HepG2 (cell line): ENCODE data around the gene NGFR.

Source experiments
- CREB3 ChIP-seq: sonication (generic); formaldehyde crosslinking; IDR thresholded peaks from 2 replicates; pipeline ENCODE4 v1.5.0; 2020; ENCODE audit warnings: missing genetic modification reagents
- GTF2F1 ChIP-seq: fragments of 150-350 bp; IDR thresholded peaks from 2 replicates; pipeline ENCODE4 v1.6.1; 2014; ENCODE audit warnings: low read length
- NR2F6 ChIP-seq, 2 experiments: IDR thresholded peaks; 2 replicates each; pipeline ENCODE4 v1.6.1; 2016; ENCODE audit warnings: antibody characterized with exemption in 1 of 2, mild to moderate bottlenecking in 1 of 2
- POLR2A ChIP-seq, 2 experiments: IDR thresholded peaks; 2 replicates each; pipeline ENCODE4 v1.6.1; 2011; ENCODE audit warnings: low read depth in 2 of 2, low read length in 2 of 2, mild to moderate bottlenecking in 1 of 2, moderate library complexity in 1 of 2; ENCODE audit not compliant: insufficient read depth in 1 of 2
- SNAPC5 ChIP-seq: sonication (generic); formaldehyde crosslinking; IDR thresholded peaks from 2 replicates; pipeline ENCODE4 v1.8.1; 2023; ENCODE audit warnings: mild to moderate bottlenecking, missing genetic modification reagents, borderline replicate concordance
- SP1 ChIP-seq, 2 experiments: fragments of 450-650 bp in 1 of 2; sonication (generic) in 1 of 2; formaldehyde crosslinking in 1 of 2; IDR thresholded peaks; 2 replicates each; pipeline versions ENCODE4 v1.4.0 to v1.6.1; 2016 to 2020; ENCODE audit warnings: missing genetic modification reagents in 1 of 2
- USF2 ChIP-seq, 2 experiments: sonication (generic) in 1 of 2; formaldehyde crosslinking in 1 of 2; IDR thresholded peaks; 2 replicates each; pipeline versions ENCODE4 v1.5.1 to v1.6.1; 2011 to 2020; ENCODE audit warnings: borderline replicate concordance in 1 of 2, low read depth in 1 of 2, low read length in 1 of 2, mild to moderate bottlenecking in 1 of 2, missing genetic modification reagents in 1 of 2, moderate library complexity in 1 of 2
- ZFP36L2 ChIP-seq: sonication (generic); formaldehyde crosslinking; IDR thresholded peaks from 2 replicates; pipeline ENCODE4 v1.4.0; 2020; ENCODE audit warnings: missing genetic modification reagents
- ZNF343 ChIP-seq: sonication (generic); formaldehyde crosslinking; IDR thresholded peaks from 2 replicates; pipeline ENCODE4 v1.4.0; 2020; ENCODE audit warnings: mild to moderate bottlenecking, missing genetic modification reagents
- ZNF513 ChIP-seq: sonication (generic); formaldehyde crosslinking; conservative IDR thresholded peaks from 2 replicates; pipeline ENCODE4 v1.5.0; 2020; ENCODE audit warnings: missing genetic modification reagents
- ZNF549 ChIP-seq: sonication (generic); formaldehyde crosslinking; IDR thresholded peaks from 2 replicates; pipeline ENCODE4 v1.5.0; 2020; ENCODE audit warnings: missing genetic modification reagents
- ZNF777 ChIP-seq: sonication (generic); formaldehyde crosslinking; IDR thresholded peaks from 2 replicates; pipeline ENCODE4 v1.4.0; 2020; ENCODE audit warnings: missing genetic modification reagents

GRCh38 chr17:49522357-49522890, 27.3 kb downstream of the NGFR start:
- TF ChIP-seq ZNF549 (CRISPR knock-in tag) (no peak), CREB3 (CRISPR knock-in tag) (no peak), ZNF513 (CRISPR knock-in tag) (no peak), SNAPC5 (CRISPR knock-in tag) (no peak), NR2F6 (IDR thresholded peaks at IDR 0.05) (no peak), NR2F6 (CRISPR knock-in tag; IDR thresholded peaks at IDR 0.05) (no peak), ZNF777 (CRISPR knock-in tag) (no peak), USF2 (IDR thresholded peaks at IDR 0.05; ENCODE audit: low read depth, low read length) (no peak), USF2 (CRISPR knock-in tag; IDR thresholded peaks at IDR 0.05; ENCODE audit: borderline replicate concordance) (no peak), POLR2A (IDR thresholded peaks at IDR 0.05; ENCODE audit: insufficient read depth in 1 of 2, low read depth in 2 of 2, low read length in 2 of 2) (no peak), ZNF343 (CRISPR knock-in tag) (no peak), GTF2F1 (no peak), SP1 (IDR thresholded peaks at IDR 0.05) (no peak), SP1 (CRISPR knock-in tag; IDR thresholded peaks at IDR 0.05) (no peak), ZFP36L2 (no peak)
